K562 (cell line): ENCODE data around the gene KRTCAP2. TPM values are rescaled to one million over a fixed set of nuclear protein-coding genes. Genes with fewer than 3 reads are reported as not detected.

ENCODE experiments used
- HMGN3 ChIP-seq: IDR thresholded peaks from 2 replicates; pipeline ENCODE4 v1.6.1; 2011; ENCODE audit warnings: borderline replicate concordance, low read depth, mild to moderate bottlenecking, mixed read lengths, low read length; ENCODE audit not compliant: insufficient read length; ENCODE audit errors: extremely low read depth
- NRF1 ChIP-seq, 2 experiments: fragments of 450-650 bp; IDR thresholded peaks in 1 of 2; conservative IDR thresholded peaks in 1 of 2; 2 replicates each; pipeline ENCODE4 v1.6.1; 2014; ENCODE audit warnings: mild to moderate bottlenecking in 2 of 2
- POLR2G ChIP-seq: fragments of 200-400 bp; formaldehyde crosslinking; IDR thresholded peaks from 2 replicates; pipeline ENCODE4 v1.6.1; 2017; ENCODE audit warnings: low read depth, mild to moderate bottlenecking, antibody characterized with exemption, low read length, moderate library complexity
- RBBP5 ChIP-seq: fragments of 200-600 bp; sonication (generic); IDR thresholded peaks from 2 replicates; pipeline ENCODE4 v1.6.1; 2012; ENCODE audit warnings: borderline replicate concordance, mild to moderate bottlenecking, low read length, control low read depth, inconsistent platforms; ENCODE audit not compliant: insufficient read depth, poor library complexity, severe bottlenecking
- ZNF586 ChIP-seq: fragments of 450-650 bp; formaldehyde crosslinking; conservative IDR thresholded peaks from 2 replicates; pipeline ENCODE4 v1.4.0; 2020; ENCODE audit warnings: mild to moderate bottlenecking, moderate library complexity
- polyA plus RNA-seq, 8 experiments: library from polyadenylated mRNA; depleted of rRNA in 4 of 8; stranded (reverse) in 5 of 8; unstranded in 3 of 8; fragments of >200 nt; fragmentation: Nextera tagmentation in 2 of 8; fragmentation: Illumina TruSeq in 1 of 8; extraction: Ambion mirVana in 2 of 8; extraction: Trizol in 1 of 8; gene quantifications; 2 replicates each; pipeline versions ENCODE4 v1.2.1 to v1.2.3, GENCODE V29; 2011 to 2014; ENCODE audit warnings: inconsistent platforms in 1 of 8, missing spikeins in 1 of 8
- total RNA-seq, 7 experiments: library from RNA; depleted of rRNA in 6 of 7; stranded (reverse); fragments of >200 nt in 6 of 7; fragmentation: Illumina TruSeq in 2 of 7; extraction: Trizol in 2 of 7; gene quantifications; 2 replicates each; pipeline versions ENCODE4 v1.2.1 to v1.2.3, GENCODE V29; 2011 to 2021; ENCODE audit warnings: low replicate concordance in 1 of 7
- TF ChIP-seq, protein P1 (sequence below): fragments of 450-650 bp; IDR thresholded peaks from 2 replicates; pipeline ENCODE4 v1.6.1; 2016; ENCODE audit warnings: mild to moderate bottlenecking, moderate library complexity
- TF ChIP-seq, protein P2 (sequence below), 2 experiments: IDR thresholded peaks; 2 replicates each; pipeline ENCODE4 v1.6.1; 2011; ENCODE audit warnings: borderline replicate concordance in 1 of 2, control low read depth in 1 of 2, low read depth in 1 of 2, low read length in 1 of 2, mild to moderate bottlenecking in 1 of 2, mixed read lengths in 1 of 2, moderate library complexity in 1 of 2; ENCODE audit not compliant: insufficient read depth in 1 of 2, insufficient read length in 1 of 2, poor library complexity in 1 of 2, severe bottlenecking in 1 of 2; ENCODE audit errors: extremely low read depth in 1 of 2
- TF ChIP-seq, protein P3 (sequence below): sonication (generic); formaldehyde crosslinking; IDR thresholded peaks from 2 replicates; pipeline ENCODE4 v1.9.0; 2022; ENCODE audit warnings: mild to moderate bottlenecking, missing genetic modification reagents
- TF ChIP-seq, protein P4 (sequence below), 2 experiments: fragments of 450-650 bp; conservative IDR thresholded peaks; 2 replicates each; pipeline ENCODE4 v1.6.1; 2017; ENCODE audit warnings: mild to moderate bottlenecking in 2 of 2, moderate library complexity in 2 of 2

KRTCAP2 gene
- total and polyA plus RNA-seq, 9 of the 15 experiments (the other 6 are each of a cell fraction or from before 2014, with no cell fraction given) = 126 to 436 (median 244) TPM

DNA sequence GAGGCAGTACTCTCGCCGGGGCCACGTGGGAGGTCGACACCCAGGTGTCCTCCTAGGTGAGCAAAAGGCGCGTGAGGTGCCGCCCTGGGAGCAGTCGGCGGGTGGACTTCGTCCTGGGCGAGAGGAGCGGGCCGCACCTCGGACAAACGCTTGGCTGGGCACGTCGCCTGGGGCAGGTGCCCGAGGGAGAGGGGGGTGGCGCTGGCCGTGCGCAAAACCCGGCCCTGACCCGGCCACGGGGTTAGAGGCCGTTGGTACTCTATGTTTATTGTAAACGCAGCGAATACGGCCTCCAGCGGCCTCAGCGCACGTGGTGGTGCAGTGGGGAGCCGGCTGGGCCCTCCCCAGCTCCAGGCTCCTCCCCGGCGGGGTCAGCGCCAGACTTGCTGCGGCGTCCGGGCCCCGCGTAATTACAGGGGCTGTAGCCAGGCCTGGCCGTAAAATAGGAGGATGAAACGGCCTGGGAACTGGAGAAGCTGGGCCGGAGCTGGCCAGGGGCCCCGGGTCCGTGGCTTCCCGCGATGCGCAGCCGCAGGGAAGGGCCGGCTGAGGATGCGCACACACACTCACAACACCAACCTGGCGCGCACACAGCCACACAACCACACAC is 47.1 kb downstream of the KRTCAP2 start (continued):
- TF ChIP-seq, protein P1, sequence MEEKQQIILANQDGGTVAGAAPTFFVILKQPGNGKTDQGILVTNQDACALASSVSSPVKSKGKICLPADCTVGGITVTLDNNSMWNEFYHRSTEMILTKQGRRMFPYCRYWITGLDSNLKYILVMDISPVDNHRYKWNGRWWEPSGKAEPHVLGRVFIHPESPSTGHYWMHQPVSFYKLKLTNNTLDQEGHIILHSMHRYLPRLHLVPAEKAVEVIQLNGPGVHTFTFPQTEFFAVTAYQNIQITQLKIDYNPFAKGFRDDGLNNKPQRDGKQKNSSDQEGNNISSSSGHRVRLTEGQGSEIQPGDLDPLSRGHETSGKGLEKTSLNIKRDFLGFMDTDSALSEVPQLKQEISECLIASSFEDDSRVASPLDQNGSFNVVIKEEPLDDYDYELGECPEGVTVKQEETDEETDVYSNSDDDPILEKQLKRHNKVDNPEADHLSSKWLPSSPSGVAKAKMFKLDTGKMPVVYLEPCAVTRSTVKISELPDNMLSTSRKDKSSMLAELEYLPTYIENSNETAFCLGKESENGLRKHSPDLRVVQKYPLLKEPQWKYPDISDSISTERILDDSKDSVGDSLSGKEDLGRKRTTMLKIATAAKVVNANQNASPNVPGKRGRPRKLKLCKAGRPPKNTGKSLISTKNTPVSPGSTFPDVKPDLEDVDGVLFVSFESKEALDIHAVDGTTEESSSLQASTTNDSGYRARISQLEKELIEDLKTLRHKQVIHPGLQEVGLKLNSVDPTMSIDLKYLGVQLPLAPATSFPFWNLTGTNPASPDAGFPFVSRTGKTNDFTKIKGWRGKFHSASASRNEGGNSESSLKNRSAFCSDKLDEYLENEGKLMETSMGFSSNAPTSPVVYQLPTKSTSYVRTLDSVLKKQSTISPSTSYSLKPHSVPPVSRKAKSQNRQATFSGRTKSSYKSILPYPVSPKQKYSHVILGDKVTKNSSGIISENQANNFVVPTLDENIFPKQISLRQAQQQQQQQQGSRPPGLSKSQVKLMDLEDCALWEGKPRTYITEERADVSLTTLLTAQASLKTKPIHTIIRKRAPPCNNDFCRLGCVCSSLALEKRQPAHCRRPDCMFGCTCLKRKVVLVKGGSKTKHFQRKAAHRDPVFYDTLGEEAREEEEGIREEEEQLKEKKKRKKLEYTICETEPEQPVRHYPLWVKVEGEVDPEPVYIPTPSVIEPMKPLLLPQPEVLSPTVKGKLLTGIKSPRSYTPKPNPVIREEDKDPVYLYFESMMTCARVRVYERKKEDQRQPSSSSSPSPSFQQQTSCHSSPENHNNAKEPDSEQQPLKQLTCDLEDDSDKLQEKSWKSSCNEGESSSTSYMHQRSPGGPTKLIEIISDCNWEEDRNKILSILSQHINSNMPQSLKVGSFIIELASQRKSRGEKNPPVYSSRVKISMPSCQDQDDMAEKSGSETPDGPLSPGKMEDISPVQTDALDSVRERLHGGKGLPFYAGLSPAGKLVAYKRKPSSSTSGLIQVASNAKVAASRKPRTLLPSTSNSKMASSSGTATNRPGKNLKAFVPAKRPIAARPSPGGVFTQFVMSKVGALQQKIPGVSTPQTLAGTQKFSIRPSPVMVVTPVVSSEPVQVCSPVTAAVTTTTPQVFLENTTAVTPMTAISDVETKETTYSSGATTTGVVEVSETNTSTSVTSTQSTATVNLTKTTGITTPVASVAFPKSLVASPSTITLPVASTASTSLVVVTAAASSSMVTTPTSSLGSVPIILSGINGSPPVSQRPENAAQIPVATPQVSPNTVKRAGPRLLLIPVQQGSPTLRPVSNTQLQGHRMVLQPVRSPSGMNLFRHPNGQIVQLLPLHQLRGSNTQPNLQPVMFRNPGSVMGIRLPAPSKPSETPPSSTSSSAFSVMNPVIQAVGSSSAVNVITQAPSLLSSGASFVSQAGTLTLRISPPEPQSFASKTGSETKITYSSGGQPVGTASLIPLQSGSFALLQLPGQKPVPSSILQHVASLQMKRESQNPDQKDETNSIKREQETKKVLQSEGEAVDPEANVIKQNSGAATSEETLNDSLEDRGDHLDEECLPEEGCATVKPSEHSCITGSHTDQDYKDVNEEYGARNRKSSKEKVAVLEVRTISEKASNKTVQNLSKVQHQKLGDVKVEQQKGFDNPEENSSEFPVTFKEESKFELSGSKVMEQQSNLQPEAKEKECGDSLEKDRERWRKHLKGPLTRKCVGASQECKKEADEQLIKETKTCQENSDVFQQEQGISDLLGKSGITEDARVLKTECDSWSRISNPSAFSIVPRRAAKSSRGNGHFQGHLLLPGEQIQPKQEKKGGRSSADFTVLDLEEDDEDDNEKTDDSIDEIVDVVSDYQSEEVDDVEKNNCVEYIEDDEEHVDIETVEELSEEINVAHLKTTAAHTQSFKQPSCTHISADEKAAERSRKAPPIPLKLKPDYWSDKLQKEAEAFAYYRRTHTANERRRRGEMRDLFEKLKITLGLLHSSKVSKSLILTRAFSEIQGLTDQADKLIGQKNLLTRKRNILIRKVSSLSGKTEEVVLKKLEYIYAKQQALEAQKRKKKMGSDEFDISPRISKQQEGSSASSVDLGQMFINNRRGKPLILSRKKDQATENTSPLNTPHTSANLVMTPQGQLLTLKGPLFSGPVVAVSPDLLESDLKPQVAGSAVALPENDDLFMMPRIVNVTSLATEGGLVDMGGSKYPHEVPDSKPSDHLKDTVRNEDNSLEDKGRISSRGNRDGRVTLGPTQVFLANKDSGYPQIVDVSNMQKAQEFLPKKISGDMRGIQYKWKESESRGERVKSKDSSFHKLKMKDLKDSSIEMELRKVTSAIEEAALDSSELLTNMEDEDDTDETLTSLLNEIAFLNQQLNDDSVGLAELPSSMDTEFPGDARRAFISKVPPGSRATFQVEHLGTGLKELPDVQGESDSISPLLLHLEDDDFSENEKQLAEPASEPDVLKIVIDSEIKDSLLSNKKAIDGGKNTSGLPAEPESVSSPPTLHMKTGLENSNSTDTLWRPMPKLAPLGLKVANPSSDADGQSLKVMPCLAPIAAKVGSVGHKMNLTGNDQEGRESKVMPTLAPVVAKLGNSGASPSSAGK = peak; percentile 25; the same call in 1 of the 2 replicates
- TF ChIP-seq, protein P2, sequence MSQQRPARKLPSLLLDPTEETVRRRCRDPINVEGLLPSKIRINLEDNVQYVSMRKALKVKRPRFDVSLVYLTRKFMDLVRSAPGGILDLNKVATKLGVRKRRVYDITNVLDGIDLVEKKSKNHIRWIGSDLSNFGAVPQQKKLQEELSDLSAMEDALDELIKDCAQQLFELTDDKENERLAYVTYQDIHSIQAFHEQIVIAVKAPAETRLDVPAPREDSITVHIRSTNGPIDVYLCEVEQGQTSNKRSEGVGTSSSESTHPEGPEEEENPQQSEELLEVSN (IDR thresholded peaks at IDR 0.05; ENCODE audit: borderline replicate concordance in 1 of 2, extremely low read depth in 1 of 2, insufficient read depth in 1 of 2, insufficient read length in 1 of 2, low read depth in 1 of 2, low read length in 1 of 2, poor library complexity in 1 of 2, severe bottlenecking in 1 of 2) = peak in 1 of 2 experiments; percentile 63
- TF ChIP-seq POLR2G (0 out of 2 replicates have a peak, but pooled peaks have one; percentile 29), HMGN3 (peak; percentile 8), RBBP5 (peak; percentile 17), NRF1 (conservative IDR thresholded peaks at IDR 0.05 in 1 of 2, IDR thresholded peaks at IDR 0.05 in 1 of 2) (0 out of 4 replicates have a peak, but pooled peaks of 1 of the 2 experiments have one; percentile 34), ZNF586 (CRISPR knock-in tag) (no peak)
- TF ChIP-seq, protein P3, sequence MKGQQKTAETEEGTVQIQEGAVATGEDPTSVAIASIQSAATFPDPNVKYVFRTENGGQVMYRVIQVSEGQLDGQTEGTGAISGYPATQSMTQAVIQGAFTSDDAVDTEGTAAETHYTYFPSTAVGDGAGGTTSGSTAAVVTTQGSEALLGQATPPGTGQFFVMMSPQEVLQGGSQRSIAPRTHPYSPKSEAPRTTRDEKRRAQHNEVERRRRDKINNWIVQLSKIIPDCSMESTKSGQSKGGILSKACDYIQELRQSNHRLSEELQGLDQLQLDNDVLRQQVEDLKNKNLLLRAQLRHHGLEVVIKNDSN (CRISPR knock-in tag) = peak; percentile 23; the same call in 1 of the 2 replicates
- TF ChIP-seq, protein P4, sequence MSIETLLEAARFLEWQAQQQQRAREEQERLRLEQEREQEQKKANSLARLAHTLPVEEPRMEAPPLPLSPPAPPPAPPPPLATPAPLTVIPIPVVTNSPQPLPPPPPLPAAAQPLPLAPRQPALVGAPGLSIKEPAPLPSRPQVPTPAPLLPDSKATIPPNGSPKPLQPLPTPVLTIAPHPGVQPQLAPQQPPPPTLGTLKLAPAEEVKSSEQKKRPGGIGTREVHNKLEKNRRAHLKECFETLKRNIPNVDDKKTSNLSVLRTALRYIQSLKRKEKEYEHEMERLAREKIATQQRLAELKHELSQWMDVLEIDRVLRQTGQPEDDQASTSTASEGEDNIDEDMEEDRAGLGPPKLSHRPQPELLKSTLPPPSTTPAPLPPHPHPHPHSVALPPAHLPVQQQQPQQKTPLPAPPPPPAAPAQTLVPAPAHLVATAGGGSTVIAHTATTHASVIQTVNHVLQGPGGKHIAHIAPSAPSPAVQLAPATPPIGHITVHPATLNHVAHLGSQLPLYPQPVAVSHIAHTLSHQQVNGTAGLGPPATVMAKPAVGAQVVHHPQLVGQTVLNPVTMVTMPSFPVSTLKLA (conservative IDR thresholded peaks at IDR 0.05) = peak in 1 of 2 experiments; percentile 27; a peak in 1 of 4 replicates
